GM10248 (cell line): ENCODE measurements around the gene GRXCR2.

Experiments
- CTCF ChIA-PET: fragments of 300-600 bp; sonication (Branson Sonifier 250); formaldehyde crosslinking; extraction: SDS; loops from one replicate; lab custom pipeline; 2021; ENCODE audit warnings: antibody characterized with exemption; lab: Yijun Ruan, JAX
- POLR2A ChIA-PET: fragments of 350-650 bp; sonication (Branson Sonifier 250); formaldehyde crosslinking; extraction: SDS; loops from one replicate; lab custom pipeline; 2020; ENCODE audit warnings: antibody characterized with exemption; lab: Yijun Ruan, JAX
- DNase-seq: peaks from one replicate; pipeline ENCODE4 v3.0.0; 2012; ENCODE audit errors: extremely low spot score
- TF ChIP-seq, protein P1 (sequence below): IDR thresholded peaks from 2 replicates; pipeline ENCODE4 v1.5.1; 2012; ENCODE audit warnings: mild to moderate bottlenecking, low read depth; ENCODE audit errors: extremely low read depth, missing control alignments, control extremely low read depth

GRXCR2 gene

DNA sequence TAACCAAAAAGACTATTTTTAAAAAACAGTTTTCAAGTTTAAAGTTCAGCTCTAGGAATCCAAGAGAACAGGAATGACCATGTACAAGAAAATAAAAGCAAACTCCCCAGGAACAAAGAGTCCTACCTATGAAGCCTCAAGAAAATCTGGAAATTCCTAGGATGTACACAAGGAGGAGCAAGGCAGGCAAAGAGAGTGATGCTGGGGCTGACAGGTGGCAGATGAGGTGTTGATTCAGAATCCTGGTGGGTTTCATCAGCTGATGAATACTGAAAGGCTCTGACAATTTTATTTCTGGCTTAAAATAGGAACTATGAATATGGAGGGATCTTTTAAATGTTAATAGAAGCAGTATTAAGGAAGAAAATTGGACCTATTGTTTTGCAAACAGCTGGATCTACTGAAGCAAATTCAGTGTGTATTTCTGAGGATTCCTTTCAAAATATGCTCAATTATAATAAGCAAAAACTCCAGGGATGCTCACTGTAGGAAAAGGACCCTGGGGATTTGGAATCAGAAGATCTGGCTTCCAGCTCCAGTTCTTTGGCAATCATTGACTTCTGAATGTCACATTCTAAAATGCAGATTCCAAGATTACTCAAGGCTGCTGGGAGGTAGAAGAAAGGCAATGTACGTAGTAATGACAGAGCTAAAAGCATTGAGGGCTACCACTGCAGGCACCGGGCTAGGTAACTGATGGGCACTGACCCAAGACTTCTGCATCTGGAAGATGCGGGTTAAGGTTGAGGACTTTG lies 35.6 kb upstream of the GRXCR2 start:
- TF ChIP-seq, protein P1, sequence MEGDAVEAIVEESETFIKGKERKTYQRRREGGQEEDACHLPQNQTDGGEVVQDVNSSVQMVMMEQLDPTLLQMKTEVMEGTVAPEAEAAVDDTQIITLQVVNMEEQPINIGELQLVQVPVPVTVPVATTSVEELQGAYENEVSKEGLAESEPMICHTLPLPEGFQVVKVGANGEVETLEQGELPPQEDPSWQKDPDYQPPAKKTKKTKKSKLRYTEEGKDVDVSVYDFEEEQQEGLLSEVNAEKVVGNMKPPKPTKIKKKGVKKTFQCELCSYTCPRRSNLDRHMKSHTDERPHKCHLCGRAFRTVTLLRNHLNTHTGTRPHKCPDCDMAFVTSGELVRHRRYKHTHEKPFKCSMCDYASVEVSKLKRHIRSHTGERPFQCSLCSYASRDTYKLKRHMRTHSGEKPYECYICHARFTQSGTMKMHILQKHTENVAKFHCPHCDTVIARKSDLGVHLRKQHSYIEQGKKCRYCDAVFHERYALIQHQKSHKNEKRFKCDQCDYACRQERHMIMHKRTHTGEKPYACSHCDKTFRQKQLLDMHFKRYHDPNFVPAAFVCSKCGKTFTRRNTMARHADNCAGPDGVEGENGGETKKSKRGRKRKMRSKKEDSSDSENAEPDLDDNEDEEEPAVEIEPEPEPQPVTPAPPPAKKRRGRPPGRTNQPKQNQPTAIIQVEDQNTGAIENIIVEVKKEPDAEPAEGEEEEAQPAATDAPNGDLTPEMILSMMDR, result no peak
- CTCF ChIA-PET, result interaction anchor here (1.2 kb wide), 1 partner anchor 187 kb away, joined by 3 read pairs; no protein-coding TSS in a partner anchor
- POLR2A ChIA-PET, result interaction anchor here (0.9 kb wide), 1 partner anchor 130 kb away, joined by 3 read pairs; no protein-coding TSS in a partner anchor
- no peak for DNase-seq

DNA sequence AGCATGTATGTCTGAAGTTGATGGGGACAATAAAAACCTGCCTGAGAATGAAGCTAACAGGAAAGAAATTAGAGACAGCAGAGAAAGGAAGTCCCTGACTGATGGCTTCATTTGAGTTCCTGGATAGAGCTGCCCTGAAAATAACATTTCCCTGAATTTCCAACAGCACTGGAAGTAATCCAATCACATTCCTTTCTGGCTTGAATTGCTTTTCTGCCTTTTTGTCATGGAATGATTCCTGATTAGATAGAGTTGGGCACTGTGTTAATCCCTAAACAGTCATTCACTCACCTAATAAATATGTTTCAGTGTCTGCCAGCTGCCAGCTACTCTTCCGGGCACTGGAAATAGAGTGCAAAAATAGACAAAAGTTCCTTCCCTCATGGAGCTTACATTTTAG lies 33.6 kb upstream of the GRXCR2 start:
- POLR2A ChIA-PET, result no interaction called here
- CTCF ChIA-PET, result no interaction called here
- TF ChIP-seq, protein P1, result no peak
- DNase-seq, result no peak

DNA sequence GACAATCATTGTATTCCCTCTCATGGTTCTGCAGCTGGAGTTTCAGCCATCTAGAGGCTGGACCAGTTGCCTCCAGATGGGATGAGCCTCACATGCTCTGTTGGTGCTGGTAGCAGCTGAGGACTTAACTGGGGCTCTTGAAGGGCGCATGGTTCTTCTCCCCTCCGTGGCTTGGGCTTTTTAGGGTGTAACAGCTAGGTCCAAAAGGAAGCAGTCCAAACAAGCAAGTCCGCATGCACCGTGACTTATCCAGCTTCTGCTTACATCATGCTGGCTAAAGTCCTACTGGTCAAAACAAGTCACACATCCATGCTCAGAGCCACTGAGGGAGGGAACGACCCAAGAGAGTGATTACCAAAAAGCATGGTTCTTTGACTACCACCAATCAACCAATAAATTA lies 31.9 kb upstream of the GRXCR2 start:
- no peak for DNase-seq
- ChIA-PET CTCF (no interaction called here), POLR2A (no interaction called here)
- TF ChIP-seq, protein P1, result no peak

DNA sequence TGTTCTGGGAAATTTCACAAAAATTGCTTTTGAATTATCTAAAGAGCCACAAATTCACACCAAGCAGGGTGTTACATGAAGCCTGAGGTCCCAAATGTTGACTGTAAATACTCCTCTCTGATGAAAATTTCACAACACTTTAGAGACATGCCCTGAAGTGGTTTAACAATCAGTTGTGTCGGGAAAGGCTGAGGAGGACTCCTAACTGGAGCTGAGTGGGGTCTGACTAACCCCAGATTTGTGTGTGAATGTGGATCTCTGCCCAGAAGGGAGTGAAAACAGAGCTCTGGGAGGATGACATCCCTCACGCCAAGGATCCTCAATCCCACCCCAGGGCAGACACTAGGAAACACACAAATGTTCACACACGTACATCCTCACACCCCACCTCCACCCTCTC lies 31.1 kb upstream of the GRXCR2 start:
- no peak for DNase-seq
- TF ChIP-seq, protein P1, result no peak
- ChIA-PET POLR2A (no interaction called here), CTCF (no interaction called here)

DNA sequence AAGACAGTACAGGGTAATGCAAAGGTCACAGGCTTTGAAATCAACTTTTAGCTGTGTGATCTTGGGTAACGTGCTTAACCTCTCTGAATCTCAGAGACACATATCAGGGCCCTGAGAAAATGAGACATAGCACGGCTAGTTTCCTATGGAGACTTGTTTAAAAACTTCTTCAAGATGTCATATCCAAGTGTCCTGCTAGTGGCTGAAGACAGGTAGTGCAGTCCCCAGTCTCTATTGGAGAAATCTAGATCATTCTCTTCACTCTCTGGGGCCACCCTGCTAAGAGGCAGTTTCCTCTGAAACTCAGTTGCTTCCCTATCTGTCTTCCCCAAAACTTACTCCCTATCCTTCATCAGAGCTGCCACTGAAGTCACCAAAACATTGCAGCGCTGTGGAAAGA lies 30.3 kb upstream of the GRXCR2 start:
- CTCF ChIA-PET, result no interaction called here
- POLR2A ChIA-PET, result no interaction called here
- TF ChIP-seq, protein P1, result no peak
- no peak for DNase-seq

DNA sequence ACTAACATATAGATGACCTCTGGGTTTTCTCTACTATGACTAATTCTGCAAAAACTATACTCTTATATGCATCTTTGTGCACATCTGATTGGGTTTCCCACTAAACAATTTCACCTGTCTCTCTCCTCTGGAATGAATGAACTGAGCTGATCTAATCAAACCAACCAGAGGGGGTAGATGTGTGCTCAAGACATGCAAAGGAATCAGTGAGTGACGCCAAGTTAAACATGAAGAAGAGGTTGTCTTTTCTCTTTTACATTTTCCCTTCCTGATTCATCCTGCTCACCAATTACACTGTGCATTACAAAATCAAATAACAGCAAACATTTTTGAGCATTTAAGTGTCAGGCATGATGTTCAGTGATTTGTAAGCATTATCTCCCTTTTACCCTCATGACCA lies 29.6 kb upstream of the GRXCR2 start:
- ChIA-PET POLR2A (no interaction called here), CTCF (no interaction called here)
- no peak for DNase-seq

More for the DNA sequence above, 29.6 kb upstream of the GRXCR2 start:
- TF ChIP-seq, protein P1, result no peak
